Fibroblast of skin of right quadriceps (primary cell): ENCODE measurements around the gene TRIM14.
A peak's percentile ranks its signal among the peaks of the same experiment; 100 is the strongest.
"Not testable (repeated sequence)": the region's sequence is repeated elsewhere in the genome, so short reads cannot be mapped to it uniquely, and the experiment has no call there.

Experiments used
- DNase-seq: peaks from one replicate; pipeline ENCODE4 v3.0.0-alpha.2; 2013

The TRIM14 gene

DNA sequence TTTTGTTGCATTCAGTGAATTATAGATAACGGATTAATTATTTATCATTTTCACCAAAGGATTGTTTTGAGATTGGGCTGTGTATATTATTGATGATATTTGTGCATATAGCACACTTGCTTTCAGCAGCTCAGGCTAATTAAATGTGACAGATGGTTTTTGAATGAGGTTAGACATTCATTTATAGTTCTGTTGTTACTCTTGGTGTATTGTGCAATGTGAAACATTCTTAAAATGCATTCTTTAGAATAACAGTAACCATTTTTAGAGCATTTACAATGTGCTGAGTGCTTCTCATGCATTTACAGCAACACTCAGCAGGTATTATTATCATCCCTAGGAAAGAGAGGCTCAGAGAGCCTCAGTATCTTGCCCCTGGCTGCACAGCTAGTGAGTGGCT is 38.7 kb downstream of the TRIM14 start:
- peak; percentile 60 for DNase-seq

DNA sequence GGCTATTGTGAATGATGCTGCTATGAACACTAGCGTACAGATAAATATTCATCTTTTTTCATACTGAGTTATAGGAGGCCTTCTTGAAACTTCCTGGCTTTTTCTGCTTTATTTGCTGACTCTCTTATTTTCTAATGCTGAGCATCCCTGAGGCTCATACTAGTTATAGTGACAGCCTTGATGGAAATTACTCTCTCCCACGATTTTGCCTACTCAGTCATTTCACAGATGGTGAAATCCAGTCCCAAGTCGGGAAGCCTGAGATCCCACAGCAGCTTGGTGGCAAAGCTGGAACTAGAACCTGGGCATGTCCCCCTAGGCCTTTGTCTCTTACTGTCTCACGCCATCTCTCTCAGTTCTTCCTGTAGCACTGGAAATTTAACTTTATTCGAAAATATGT is 40.1 kb downstream of the TRIM14 start:
- DNase-seq = no peak

DNA sequence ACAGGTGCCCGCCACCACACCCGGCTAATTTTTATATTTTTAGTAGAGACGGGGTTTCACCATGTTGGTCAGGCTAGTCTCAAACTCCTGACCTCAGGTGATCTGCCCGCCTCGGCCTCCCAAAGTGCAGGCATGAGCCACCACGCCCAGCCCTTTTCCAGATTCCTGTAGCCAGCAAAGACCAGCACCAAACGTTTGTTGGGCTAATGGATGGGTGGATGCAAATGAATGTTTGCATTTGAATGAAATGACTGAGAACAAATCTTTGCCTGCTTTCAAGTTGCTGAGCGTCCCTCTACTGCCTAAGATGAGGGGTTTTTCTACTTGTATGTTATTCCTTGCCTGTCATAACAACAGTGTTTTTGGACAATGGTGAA is 42.5 kb downstream of the TRIM14 start:
- DNase-seq = not testable (repeated sequence)

DNA sequence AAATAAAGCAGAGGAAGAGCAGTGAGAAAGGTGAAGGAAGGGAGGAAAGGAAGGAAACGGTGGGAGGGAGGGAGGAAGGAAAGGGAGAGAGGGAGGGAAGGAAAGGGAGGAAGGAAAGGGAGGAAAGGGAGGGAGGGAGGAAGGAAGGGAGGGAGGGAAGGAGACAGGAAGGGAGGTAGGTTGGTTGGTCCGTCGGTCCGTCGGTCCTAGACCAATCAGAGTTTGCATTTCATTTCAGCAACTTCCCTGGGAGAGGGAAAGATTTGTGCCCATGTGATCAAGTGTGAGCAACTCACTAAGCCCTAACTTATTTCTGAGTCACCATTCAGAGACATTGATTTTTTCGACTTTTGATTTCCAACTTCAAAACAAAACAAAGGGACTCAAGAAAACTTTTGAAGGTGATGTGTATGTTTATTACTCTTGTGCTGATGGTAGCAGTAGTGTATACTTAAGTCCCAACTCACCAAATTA is 43.7 kb downstream of the TRIM14 start:
- peak; percentile 53 for DNase-seq

DNA sequence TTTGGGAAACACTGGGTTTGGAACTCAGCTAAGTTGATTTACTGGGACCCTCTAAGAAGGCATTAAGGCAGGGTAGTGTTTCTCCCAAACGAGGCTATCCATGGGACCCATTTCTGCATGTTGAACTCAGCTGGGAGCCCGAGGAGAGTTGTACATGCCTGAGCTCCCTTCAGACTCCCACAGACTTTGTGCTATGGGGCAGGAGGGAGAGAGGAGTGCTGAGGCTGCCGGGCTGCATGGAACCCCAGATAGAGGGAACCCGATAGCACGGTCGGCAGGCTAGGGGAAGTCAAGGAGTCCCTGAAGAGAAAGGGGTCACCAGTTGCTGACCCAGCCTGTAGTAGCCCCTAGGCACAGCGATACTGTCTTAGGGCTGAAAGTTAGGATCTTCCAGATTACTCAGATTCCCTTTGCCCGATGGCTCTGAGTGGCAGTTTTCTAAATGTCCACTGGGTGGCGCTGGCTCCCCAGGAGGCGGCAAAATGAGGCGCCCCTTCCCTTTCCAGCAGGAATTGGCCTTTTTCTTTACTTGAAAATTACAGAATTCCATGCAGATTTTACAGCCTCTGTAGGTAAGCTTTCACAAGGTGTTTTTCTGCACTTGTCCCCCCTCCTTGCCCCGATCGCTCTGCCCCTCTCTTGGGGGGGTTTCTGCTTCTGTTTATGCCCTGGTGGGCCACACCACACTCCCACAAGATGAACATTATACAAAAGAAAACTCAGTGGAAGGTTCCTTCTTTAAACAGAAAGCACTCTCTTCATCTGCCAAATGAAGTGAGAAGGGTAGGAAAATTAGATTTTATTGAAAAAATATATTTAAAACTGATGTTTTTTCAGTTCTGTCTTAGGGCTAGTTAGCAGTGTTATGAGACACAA is 44.7 kb downstream of the TRIM14 start:
- DNase-seq = peak; percentile 52

DNA sequence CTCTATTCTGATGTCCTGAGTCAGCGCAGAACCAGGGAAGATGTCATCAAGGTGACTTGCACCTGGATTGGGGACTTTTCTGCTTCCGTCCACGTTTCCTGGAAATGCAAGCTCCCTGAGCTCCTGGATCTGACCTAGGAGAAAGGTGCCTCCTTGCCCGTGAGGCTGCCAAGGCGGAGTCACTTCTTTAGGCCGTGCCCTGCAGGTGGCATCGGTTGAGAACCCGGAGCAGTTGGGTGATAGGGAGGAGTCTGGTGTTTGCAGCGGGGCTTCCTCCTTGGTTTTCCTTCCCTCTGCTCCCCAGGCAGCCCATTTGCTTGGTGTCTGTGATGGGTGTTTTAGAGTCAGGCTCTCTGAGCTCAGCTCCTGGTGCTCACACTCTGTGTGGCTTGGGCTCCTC is 47.3 kb downstream of the TRIM14 start:
- no peak for DNase-seq

DNA sequence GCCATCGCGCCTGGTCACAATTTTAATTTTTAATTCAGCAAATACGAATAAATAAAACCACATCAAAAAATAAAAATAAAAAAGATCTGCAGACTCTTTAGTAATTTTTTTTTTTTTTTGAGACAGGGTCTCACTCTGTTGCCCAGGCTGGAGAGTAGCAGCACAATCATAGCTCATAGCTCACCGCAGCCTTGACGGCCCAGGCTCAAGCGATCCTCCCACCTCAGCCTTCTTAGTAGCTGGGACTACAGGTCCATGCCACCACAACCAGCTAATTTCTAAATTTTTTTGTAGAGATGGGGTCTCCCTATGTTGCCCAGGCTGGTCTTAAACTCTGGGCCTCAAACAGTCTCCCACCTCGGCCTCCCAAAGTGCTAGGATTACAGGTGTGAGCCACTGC is 48.3 kb downstream of the TRIM14 start:
- no peak for DNase-seq

DNA sequence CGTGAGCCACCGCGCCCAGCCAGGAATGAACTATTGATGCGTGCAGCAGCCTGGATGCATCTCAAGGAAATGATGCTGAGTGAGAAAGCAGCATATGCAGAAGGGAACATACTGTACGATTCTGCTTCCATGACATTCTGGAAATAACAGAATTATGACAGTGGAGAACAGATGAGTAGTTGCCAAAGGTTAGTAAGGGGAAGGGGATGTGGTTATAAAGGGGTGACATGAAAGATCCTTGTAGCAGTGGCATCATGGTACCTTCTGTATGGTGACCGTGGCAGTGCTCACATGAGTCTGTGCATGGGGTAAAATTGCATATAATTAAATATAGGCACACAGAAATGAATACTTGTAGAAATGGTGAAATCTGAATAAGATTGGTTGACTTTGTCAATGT is 49.5 kb downstream of the TRIM14 start:
- no peak for DNase-seq

DNA sequence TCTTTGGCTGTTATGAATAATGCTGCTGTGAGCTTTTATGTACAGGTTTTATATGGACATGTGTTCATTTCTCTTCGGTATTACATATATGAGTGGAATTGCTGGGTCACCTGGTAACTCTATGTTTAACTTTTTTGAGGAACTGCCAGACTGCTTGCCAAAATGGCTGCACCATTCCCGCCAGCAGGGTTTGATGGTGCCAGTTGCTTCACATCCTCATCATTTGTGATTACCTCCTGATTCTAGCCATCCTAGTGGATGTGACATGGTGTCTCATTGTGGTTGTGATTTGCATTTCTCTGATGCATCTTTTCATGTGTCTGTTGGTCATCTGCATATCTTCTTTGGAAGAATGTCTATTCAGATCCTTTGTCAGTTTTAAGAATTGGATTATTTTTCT is 51.8 kb downstream of the TRIM14 start:
- no peak for DNase-seq

DNA sequence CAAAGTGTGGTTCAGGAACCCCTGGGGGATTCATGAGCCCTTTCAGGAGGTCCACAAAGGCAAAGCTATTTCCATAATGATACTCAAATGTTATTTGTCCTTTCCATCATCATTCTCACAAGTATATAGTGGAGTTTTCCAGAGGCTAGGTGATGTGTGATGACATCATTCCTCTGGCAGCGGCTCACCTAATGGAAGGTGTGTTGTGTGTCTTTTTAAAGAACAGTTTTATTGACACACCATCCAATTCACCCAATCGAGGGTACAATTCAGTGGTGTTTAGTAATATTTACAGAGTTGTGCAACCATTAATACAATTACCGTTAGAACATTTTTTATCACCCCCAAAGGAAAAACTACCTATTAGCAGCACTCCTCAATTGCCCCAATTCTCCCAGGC is 52.8 kb downstream of the TRIM14 start:
- no peak for DNase-seq

DNA sequence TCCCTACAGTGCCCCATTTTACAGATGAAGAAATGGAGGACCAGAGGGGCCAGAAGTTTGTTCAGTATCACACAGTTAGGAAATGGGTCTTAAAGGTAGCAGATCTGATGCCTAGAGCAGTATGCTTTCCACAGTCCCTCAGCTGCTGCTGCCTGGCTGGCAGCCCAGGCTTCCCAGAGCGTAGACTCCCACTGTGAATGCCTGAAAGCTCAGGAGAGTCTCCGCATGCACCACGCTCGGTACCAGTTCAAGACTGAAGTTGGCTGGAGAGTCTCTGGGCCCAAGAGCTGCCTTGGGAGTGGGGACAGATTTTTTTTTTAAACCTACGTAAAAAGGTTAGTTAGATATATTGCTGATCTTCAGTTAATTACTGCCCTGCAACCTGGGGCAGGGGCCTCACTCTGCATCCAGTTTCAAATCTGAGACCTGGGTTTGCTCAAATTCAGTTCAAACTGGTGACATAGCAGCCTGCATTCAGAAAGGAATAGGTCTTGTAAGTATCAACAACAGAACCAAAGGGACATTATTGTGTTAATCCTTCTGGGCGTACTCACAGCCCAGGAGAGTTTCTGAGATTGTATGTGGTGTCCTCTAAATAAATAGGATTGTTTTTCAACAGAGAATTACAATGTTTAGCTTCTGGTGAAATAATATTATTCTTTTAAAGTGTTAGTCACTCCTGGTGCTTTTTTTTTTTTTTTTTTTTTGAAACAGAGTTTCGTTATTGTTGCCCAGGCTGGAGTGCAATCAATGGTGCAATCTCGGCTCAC is 54.2 kb downstream of the TRIM14 start:
- no peak for DNase-seq

DNA sequence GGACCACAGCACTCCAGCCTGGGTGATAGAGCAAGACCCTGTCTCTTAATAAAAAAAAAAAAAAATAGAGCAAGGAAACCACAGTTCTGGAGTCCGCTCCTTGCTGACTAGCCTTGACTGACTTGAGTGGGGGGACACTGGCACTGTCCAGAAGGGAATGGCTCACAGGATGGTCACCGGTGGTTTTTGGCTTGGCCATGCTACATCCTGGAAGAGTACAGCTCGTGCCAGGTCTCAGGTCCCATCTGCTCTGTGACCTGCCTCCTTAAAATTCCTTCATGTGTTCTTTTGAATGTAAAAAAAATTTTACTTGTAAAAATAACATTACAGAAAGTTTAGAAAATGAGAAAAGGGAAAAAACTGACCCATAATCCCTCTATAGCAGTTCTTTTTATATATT is 56.9 kb downstream of the TRIM14 start:
- no peak for DNase-seq

DNA sequence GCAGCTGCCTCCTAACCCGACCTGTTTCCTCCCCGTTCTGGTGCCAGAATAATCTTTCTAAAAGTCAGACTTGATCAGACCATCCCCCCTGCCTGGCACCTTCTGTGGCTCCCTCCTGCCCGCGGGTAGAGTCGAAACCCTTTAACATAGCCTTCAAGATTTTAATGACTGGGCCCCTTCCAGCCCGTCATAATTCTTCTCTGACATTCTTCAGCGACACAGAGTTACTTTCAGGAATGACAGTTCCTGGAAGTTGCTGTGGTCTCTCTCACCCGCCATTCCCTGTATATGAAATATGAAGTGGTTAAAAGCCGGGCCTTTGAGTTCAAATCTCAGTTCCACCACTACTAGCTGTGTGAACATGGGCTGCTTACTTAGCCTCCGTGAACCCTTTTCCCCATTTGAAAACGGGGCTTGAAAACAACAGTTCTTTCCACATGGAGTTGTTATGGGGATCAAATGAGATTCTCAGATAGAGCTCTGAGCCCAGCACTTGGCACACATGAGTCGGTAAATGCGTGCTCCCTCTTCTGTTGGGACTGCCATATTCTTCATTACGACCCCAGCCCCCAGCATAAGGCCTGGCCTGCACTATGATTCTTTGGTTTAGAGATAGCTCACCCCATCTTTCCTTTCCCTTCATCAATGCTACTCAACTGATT is 61.8 kb downstream of the TRIM14 start:
- peak; percentile 34 for DNase-seq

DNA sequence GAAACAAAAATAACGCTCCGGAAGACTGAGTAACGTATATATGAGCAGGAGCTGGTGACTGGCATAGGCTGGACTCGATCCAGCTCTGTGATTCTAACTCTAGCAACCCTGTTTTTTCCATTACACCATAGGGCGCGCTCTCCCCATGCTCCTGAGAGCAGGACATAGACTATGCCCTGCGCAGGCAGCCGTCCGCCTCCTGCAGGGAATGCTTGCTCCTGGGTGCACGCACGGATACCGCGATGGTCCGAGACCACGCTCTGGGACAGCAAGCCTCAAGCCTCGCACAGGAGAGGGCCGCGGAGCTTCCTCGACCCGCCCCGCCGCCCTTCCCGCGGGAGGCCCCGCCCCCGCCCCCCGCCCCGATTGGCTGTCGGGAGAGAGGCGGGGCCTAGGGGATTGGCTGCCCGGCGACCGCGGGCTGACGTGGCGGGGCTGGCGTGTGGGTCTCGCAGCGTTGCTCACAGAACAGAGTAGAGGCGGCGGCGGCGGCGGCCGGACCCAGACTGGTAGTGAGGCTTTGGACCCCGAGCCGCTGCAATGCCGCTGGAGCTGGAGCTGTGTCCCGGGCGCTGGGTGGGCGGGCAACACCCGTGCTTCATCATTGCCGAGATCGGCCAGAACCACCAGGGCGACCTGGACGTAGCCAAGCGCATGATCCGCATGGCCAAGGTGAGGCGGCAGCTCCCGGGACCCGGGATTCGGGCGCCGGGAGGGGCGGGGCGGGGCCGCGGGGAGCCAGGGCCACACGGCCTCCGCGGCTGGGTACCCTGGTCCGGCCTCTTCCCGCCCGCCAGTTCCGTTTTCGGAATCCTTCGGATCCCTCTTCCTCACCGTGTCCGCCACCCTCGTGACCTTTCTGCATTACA is 62.5 kb downstream of the TRIM14 start, which contains the start of gene NANS:
NANS (plus strand) TSS at position 464 of the 869 bp plus-strand sequence; CDS start at position 541, 77 bp downstream.
- peak; percentile 93 for DNase-seq

DNA sequence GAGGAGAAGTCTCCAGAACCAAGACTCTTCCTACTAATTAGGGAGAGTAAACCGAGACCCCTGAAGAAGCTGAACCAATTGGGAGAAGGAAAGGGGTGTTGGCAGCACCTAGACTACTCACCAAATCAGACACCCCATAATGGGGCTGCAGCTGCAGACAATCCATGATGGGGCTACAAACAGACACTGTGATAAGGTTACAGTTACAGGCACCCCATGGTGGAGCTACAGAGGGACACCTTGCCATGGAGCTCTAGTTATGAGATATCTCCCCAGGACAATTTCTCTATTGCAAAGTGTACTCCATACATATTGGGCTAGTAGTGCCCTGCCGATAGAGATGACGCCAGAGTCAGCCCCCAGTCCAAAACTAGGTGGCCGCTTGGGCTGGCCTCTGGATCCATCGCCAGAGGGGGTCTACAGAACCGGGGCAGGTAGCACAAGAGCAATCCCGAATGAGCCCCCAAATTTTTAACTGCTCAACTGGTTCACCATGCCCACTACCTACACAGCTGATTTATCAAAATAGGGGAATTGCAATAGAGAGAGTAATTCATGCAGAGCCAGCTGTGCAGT is 64.6 kb downstream of the TRIM14 start:
- DNase-seq = no peak

DNA sequence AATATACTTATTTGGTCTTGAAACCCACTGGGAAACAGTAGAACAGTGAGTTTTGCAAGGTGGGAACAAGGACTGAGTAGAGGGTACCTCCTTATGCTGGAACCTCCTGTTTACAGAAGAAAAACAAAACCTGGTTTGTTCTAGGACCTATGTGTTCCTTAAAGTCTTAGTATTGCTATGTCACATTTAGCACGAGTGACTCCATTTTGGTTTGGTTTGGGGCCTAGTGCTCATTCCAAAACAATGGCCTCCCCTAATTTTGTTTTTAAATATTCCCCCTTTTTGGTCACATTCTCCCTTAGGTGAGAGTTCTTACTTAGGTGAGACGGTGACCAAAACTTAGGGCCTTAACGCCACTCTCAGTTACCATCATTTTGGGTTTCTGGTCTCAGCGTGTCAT is 68.7 kb downstream of the TRIM14 start:
- DNase-seq = no peak

DNA sequence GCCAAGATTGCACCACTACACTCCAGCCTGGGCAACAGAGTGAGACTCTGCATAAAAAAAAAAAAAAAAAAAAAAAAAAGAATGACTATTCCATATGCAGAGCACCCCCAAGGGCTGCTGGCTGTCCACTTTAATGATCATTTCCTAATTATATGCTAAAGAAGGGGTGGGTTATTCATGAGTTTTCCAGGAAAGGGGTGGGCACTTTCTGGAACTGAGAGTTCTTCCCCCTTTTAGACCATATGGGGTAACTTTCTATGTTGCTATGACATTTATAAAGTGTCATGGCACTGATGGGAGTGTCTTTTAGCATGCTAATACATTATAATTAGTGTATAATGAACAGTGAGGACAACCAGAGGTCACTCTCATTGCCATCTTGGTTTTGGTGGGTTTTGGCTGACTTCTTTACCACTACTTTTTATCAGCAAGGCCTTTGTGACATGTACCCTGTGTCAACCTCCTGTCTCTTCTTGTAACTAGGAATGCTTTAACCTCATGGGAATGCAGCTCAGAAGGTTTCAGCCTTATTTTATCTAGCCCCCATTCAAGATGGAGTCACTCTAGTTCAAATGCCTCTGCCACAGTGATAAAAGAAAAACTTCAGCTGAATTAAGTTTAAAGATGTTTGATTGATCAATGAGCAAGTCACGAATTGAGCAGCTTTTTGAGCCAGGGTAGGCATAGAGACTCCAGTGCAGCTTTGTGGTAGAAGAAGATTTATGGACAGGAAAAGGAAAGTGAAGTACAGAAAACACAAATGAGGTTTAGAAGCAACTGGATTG is 69.5 kb downstream of the TRIM14 start:
- no peak for DNase-seq

DNA sequence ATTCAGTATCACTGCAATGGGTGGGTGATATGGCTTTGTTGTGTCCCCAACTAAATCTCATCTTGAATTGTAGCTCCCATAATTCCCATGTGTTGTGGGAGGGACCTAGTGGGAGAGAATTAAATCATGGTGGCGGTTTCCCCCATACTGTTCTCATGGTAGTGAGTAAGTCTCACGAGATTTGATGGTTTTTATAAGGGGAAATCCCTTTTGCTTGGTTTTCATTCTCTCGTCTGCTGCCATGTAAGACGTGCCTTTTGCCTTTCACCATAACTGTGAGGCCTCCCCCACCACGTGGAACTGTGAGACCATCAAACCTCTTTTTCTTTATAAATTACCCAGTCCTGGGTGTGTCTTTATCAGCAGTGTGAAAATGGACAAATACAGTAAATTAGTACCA is 72.0 kb downstream of the TRIM14 start:
- DNase-seq = no peak

DNA sequence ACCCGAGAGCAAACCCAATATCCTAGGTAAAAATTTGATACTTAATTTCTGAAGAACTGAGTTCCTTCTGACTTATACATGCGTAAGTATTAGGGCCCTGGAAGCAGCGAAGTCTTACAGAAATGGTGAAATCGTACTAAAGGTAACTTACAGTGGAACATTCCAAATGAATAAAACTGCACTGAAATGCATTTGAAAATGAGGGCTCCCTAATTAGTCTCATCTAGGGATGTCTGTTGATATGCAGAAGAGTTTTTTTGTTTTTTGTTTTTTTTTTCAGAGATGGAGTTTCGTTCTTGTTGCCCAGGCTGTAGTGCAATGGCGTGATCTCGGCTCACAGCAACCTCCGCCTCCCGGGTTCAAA is 72.9 kb downstream of the TRIM14 start:
- DNase-seq = no peak

DNA sequence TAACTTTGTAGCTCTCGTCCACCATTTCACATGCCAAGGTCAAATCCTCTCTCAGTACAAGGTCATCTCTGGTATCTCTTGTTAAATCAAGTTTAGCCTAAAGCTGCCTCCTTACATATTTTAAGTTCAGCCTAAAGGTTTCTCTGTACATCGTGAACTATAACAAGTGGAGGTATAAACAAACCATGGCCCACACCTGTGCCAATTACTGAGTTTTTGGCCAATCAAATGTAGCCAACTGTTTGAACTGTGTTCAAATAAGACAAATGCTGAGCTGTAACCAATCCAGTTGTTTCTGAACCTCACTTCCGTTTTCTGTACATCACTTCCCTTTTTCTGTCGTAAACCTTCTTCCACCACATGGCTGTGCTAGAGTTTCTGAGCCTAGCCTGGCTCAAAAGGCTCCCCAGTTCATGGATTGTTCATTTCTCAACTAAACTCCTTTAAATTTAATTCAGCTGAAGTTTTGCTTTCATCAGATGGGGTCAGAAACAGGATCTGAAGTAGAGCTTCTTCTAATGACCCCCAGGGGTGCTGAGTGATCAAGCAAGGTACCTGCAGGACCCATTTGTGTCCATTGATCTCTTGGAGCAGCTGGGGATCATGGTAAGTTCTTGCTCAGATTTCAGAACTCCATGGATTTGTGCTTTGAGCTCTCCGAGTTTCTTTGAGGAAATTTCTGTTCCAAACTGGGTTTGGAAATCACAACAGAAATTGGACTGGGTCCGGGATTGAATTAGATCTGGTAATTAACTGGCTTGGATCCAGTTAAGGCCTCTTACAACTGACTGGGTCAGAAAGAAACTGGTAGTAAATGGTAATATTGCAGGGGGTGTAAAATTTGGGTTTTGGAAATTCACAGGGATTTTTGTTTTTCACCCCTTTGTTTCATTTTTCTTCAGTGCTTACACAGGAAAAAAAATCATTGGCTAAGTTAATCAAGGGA is 73.5 kb downstream of the TRIM14 start:
- no peak for DNase-seq
